Immature natural killer cell (primary cell): ENCODE results near the gene RANBP1. TPM values are rescaled to one million over a fixed set of nuclear protein-coding genes. Genes with fewer than 3 reads are reported as not detected.
"Not testable (repeated sequence)": the region's sequence is repeated elsewhere in the genome, so short reads cannot be mapped to it uniquely, and the experiment has no call there.

Experiments
- DNase-seq, 3 donors: peaks; one replicate each; pipeline ENCODE4 v3.0.0; 2022; ENCODE audit warnings: mixed read lengths in 1 of 3
- H3K27ac Mint-ChIP-seq, 6 donors: one replicate each; pipeline ENCODE4 v1.8.0; 2020; ENCODE audit warnings: mixed read lengths in 6 of 6, mild to moderate bottlenecking in 5 of 6, inconsistent platforms in 4 of 6, moderate library complexity in 3 of 6
- H3K27me3 Mint-ChIP-seq, 3 donors: one replicate each; pipeline ENCODE4 v1.8.0; 2020 to 2021; ENCODE audit warnings: low read depth in 3 of 3, mild to moderate bottlenecking in 3 of 3, mixed read lengths in 3 of 3, moderate library complexity in 3 of 3, inconsistent platforms in 1 of 3
- H3K36me3 Mint-ChIP-seq, 3 donors: one replicate each; pipeline ENCODE4 v1.8.0; 2020; ENCODE audit warnings: mixed read lengths in 3 of 3, inconsistent platforms in 2 of 3, mild to moderate bottlenecking in 2 of 3
- H3K4me1 Mint-ChIP-seq, 2 donors: one replicate each; pipeline ENCODE4 v1.8.0; 2020; ENCODE audit warnings: inconsistent platforms in 2 of 2, mild to moderate bottlenecking in 2 of 2, mixed read lengths in 2 of 2, moderate library complexity in 1 of 2
- H3K4me3 Mint-ChIP-seq, 5 donors: one replicate each; pipeline ENCODE4 v1.8.0; 2020; ENCODE audit warnings: mild to moderate bottlenecking in 5 of 5, mixed read lengths in 5 of 5, inconsistent platforms in 3 of 5, moderate library complexity in 3 of 5
- H3K9me3 Mint-ChIP-seq, 6 donors: one replicate each; pipeline ENCODE4 v1.8.0; 2020; ENCODE audit warnings: mild to moderate bottlenecking in 6 of 6, mixed read lengths in 6 of 6, inconsistent platforms in 4 of 6, moderate library complexity in 3 of 6
- polyA plus RNA-seq, 3 donors: library from polyadenylated mRNA; unstranded; fragments of 300-500 nt; fragmentation: Illumina TruSeq; gene quantifications; one replicate each; pipeline ENCODE4 v1.2.3, GENCODE V29; 2021

RANBP1 gene
- polyA plus RNA-seq, 3 donors from 2014 or later: 90.4 to 111 (median 92.4) TPM

DNA sequence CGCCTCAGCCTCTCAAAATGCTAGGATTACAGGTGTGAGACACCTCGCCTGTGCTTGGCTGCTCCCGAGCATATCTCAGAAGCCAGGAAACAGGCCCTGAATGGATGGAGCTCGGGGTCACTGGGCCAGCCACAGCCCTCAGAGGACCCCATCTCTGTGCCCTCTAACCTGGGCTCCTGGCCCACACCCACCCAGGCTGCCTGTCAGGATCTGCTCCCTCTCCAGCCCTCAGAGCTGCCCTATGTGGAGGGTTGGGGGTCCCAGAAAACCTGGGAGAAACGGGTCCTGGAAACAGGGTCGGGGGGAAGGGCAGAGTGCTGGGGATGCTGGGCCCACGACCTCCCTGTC is 40.1 kb downstream of the RANBP1 start:
- H3K36me3 Mint-ChIP-seq: no peaks in the 10 kb centered on the region
- no peak overlapping the region for H3K27ac Mint-ChIP-seq
- H3K27me3 Mint-ChIP-seq: peaks cover 5 to 10% (median 6%) of the 10 kb centered on the region in 3 donors
- no peak overlapping the region for H3K4me3 Mint-ChIP-seq
- peaks cover 0 to 2% of the 10 kb centered on the region in 2 donors for H3K4me1 Mint-ChIP-seq
- no peaks in the 10 kb centered on the region for H3K9me3 Mint-ChIP-seq
- DNase-seq: no peak

DNA sequence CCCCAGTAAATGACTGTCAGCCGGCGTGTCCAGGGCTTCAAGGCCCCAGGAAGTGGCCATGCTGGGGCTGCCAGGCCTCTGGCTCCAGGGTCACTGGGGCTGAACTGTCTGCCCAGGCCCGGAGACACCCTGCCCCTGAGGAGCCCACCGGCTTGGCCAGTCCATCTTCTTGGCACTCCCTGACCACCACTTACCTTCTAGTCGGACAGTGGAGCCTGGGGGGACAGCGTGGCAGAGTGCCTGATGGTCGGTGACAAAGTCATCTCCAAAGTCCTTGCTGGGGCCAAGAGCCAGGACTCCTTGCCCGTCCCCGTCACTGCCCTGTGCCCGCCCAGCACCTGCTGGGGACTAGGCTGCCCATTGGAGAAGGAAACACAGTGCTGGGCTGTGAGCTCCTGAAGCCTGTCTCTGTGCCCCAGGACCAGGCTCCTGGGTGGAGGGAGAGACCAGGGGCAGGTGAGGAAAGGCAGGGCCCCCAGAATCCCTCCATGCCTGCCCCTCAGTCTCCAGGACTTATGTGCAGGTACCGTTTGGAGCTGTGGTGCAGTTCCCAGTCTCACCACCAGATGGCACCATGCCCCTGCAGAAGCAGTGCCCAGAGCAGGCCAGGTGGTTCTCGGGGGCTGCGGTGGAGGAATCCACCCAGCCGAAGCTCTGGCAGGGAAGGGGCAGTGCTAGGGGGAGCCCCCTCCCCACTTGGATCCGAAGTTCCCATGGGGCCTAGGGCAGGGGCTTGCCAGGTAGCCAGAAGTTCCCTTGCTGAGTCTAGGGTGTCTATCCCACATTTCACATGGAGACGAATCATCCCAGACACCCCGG is 40.9 kb downstream of the RANBP1 start:
- no peaks in the 10 kb centered on the region for H3K36me3 Mint-ChIP-seq
- peaks cover 5 to 10% (median 6%) of the 10 kb centered on the region in 3 donors for H3K27me3 Mint-ChIP-seq
- H3K27ac Mint-ChIP-seq: no peak overlapping the region
- peak; percentile 80 to 81 (median 81) for DNase-seq
- H3K4me1 Mint-ChIP-seq: peaks cover 0 to 2% of the 10 kb centered on the region in 2 donors
- no peak overlapping the region for H3K4me3 Mint-ChIP-seq
- H3K9me3 Mint-ChIP-seq: no peaks in the 10 kb centered on the region

DNA sequence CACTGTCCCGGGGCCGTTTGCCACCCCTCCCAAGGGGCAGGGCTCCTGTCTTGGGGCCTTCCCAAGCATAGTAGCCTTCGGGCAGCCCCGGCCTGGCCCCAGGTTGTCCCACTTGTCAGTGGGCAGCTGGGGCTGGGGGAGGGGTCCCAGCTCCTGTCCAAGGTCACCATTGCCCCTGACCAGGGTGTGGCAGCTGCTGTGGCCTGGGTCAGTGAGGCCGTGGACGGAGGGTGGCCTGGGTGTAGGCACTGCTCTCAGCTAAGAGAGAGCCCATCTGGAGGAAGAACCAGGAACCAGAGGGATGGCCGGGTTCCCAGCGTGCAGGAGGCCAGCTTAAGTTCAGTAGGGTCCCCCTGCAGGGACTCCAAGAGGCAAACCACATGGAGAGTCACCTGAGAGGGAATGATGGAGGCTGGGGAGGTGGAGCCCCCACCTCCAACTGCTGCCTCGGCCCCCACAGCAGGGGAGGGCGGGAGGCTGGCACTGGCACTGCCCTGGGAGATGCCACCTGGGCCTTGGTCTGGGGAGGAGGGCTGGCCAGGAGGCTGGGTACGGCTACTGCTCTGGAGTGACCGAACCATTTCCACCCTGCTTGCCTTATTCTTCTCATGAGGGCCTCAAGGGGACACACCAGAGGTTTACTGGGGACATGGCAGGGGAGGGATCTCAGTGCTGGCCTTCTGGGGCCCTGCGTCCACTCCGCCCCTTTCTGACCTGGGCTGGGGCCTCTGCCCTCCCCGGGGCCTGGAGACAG is 41.7 kb downstream of the RANBP1 start:
- H3K27ac Mint-ChIP-seq: no peak overlapping the region
- peaks cover 0 to 2% of the 10 kb centered on the region in 2 donors for H3K4me1 Mint-ChIP-seq
- DNase-seq: no peak
- peaks cover 5 to 10% (median 6%) of the 10 kb centered on the region in 3 donors for H3K27me3 Mint-ChIP-seq
- no peaks in the 10 kb centered on the region for H3K36me3 Mint-ChIP-seq
- H3K9me3 Mint-ChIP-seq: no peaks in the 10 kb centered on the region
- no peak overlapping the region for H3K4me3 Mint-ChIP-seq

DNA sequence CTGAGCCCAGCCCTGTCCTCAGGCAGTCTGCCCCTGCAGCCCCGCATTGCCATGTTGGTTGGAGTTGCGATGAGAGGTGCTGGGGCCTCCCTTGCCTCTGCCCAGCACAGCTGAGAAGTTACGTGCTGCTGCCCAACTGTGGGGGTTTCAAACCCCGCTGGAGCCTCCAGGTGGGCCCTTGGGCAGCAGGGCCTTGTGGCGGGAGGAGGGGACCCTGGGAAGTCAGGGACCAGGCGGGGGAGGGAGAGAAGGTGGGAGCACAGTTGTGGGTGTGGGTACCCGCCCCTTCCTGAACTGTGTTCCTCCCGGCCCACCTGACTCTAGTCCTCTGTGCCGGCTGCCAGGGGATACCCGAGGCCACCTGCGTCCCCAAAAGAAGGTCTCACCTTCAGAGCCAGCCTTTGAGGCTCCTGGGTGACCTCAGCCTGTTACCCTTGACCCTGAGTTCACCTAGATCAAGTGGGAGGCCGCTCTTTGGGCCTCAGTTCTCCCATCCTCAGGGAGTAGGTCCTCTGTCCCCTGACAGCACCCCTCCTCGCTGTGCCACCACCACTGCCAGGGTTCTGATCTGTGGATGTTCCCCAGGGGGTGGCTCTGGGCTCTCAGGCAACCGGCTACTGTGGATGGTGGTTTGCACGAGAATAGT is 42.6 kb downstream of the RANBP1 start:
- Mint-ChIP-seq H3K4me1 (peaks cover 0 to 2% of the 10 kb centered on the region in 2 donors), H3K27me3 (peaks cover 5 to 10% (median 6%) of the 10 kb centered on the region in 3 donors), H3K4me3 (no peak overlapping the region), H3K27ac (no peak overlapping the region), H3K9me3 (no peaks in the 10 kb centered on the region), H3K36me3 (no peaks in the 10 kb centered on the region)
- no peak for DNase-seq

DNA sequence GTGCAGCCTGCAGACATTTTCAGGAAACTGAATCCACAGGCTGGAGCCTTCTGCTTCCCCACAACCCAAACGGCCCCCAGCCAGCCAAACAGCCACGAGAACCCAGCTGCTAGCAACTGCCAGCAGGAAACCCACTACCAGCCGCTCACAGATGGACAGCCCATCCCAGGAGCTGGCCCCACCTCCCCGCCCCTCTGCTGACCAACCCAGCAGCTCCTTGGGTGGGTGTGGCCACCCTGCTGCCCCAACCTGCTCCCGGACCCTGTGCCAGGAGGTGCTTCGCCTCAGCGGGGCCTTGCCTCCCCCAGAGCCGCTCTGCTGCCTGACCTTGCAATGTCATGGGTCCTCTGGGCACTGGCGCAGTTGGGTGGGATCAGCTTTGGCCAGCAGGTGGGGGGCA is 43.2 kb downstream of the RANBP1 start:
- Mint-ChIP-seq H3K36me3 (no peaks in the 10 kb centered on the region), H3K27ac (no peak overlapping the region), H3K9me3 (no peaks in the 10 kb centered on the region), H3K4me3 (no peak overlapping the region), H3K27me3 (peaks cover 4 to 12% (median 6%) of the 10 kb centered on the region in 3 donors), H3K4me1 (peaks cover 0 to 2% of the 10 kb centered on the region in 2 donors)
- DNase-seq: no peak

DNA sequence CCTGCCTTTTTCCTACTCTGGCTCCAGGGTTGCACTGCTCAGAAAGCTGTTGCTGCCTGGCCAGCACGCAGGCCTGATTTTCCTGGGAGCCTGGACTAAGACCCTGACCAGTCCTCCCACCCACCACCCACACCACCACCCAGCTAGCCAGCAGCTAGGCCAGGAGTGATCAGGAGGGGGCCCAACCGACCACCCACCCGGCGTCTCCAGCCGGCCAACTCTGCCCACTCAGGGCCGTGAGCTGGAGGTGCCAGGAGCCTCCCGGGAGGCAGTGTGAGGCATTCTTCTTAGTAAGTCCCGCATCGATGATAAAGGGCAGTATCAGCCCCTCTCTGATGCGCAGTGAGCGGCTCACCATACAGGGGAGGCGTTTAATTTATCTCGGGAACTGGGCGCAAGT is 43.6 kb downstream of the RANBP1 start:
- not testable (repeated sequence) for H3K27ac Mint-ChIP-seq, DNase-seq, H3K9me3 Mint-ChIP-seq, H3K36me3 Mint-ChIP-seq, H3K4me1 Mint-ChIP-seq, H3K4me3 Mint-ChIP-seq
- peaks cover 7 to 17% (median 10%) of the 10 kb centered on the region in 3 donors for H3K27me3 Mint-ChIP-seq

DNA sequence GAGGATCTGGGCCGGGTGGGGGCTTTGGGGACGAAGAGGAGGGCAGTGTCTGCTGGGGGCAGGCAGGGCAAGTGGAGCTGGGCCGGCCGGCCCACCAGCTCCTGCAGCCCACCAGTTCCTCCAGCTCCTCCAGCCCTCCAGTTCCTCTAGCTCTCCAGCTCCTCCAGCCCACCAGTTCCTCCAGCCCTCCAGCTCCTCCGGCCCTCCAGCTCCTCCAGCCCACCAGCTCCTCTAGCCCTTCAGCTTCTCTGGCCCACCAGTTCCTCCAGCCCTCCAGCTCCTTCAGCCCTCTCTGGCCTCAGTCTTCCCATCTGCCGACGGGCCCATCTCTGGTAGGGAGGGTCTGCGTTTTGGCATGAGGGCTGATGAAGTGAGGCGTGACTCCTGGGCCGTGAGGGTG is 44.1 kb downstream of the RANBP1 start:
- H3K36me3 Mint-ChIP-seq: no peaks in the 10 kb centered on the region
- DNase-seq: no peak
- H3K9me3 Mint-ChIP-seq: peaks cover 0 to 3% (median 0%) of the 10 kb centered on the region in 6 donors
- H3K27me3 Mint-ChIP-seq: peaks cover 8 to 18% (median 11%) of the 10 kb centered on the region in 3 donors
- peaks cover 0 to 4% of the 10 kb centered on the region in 2 donors for H3K4me1 Mint-ChIP-seq
- no peak overlapping the region for H3K4me3 Mint-ChIP-seq
- no peak overlapping the region for H3K27ac Mint-ChIP-seq

DNA sequence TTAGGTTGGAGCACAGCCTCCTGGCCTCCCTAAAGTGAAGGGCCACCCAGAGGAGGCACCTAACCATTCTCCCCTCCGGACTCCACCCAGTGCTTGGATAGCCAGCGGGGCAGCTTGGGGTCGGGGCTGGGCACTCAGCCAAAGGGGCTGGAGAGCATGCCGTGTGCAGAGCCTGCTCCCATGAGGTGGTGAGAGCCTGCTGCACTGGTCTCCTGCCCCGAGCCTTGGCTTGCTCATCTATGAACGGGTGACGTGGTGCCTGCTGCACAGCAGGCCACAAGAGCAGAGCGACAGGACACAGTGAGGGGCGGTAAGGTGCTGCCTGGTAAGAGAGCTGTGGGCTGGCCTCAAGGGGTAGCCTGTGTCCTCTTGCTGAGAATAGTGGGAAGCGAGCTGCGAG is 49.0 kb downstream of the RANBP1 start:
- Mint-ChIP-seq H3K4me1 (peaks cover 0 to 2% of the 10 kb centered on the region in 2 donors), H3K36me3 (no peaks in the 10 kb centered on the region), H3K27ac (no peak overlapping the region), H3K27me3 (peaks cover 5 to 12% (median 7%) of the 10 kb centered on the region in 3 donors), H3K9me3 (peaks cover 0 to 3% (median 0%) of the 10 kb centered on the region in 6 donors), H3K4me3 (no peak overlapping the region)
- DNase-seq: no peak

DNA sequence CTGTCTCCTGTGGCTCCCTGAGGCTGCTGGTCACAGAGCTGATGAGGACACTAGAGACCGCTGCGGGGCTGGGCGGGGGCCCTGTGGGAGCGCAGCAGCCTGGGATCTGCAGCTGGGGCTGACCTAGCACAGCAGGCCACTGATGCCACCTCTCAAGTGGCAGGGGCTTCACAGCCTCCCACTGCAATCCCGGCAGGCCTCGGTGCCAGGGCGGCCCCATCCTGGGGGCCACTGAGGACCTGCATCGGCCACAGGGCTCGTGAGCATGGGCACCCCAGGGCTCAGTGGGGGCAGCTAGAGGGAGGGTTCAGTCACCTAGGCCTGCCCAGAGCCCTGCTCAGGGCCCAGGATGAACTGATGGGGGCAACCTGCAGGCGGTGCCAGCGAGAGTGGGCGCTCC is 49.5 kb downstream of the RANBP1 start:
- H3K36me3 Mint-ChIP-seq: no peaks in the 10 kb centered on the region
- no peak for DNase-seq
- no peak overlapping the region for H3K27ac Mint-ChIP-seq
- peaks cover 5 to 11% (median 7%) of the 10 kb centered on the region in 3 donors for H3K27me3 Mint-ChIP-seq
- H3K4me3 Mint-ChIP-seq: no peak overlapping the region
- peaks cover 0 to 2% of the 10 kb centered on the region in 2 donors for H3K4me1 Mint-ChIP-seq
- H3K9me3 Mint-ChIP-seq: peaks cover 0 to 3% (median 0%) of the 10 kb centered on the region in 6 donors

DNA sequence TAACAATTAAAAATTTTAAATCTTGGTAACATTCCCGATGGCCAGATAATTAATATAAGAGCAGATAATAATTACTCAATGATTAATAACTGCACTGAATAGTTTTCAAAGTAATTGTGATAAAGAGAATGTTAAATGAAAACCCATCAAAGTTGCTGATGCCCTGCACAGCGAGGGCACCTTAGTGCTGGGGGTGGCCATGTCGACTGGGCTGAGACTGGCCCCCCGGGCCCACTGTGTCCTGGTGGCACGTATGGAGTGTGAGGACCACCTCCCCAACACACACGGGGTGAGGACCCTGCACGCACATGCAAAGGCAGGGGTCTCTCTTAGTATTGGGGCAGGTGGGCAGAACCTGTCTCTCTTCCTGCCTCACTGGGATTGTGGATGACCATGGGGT is 50.0 kb downstream of the RANBP1 start:
- H3K4me1 Mint-ChIP-seq: peaks cover 0 to 2% of the 10 kb centered on the region in 2 donors
- no peaks in the 10 kb centered on the region for H3K36me3 Mint-ChIP-seq

DNA sequence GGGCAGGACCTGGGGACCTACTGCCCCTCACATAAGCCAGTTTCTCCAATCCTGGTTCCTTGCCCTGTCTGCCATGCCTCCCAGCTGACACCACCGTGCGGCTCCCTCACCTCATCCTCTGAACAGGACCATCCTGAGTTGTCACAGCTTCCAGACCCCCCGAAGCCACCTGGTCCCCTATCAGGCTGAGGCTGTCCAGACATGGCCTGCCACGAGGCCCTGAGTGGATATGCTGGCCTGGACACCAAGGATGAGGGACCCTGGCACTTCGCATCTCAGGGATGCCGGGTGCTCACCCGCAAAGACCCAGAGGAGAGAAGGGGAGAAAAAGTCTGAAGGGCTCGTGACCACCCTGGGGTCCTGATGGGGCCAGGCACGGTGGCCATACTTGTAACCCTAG is 50.8 kb downstream of the RANBP1 start:
- H3K27me3 Mint-ChIP-seq: peaks cover 5 to 11% (median 7%) of the 10 kb centered on the region in 3 donors
- peaks cover 0 to 3% (median 0%) of the 10 kb centered on the region in 6 donors for H3K9me3 Mint-ChIP-seq
- no peak overlapping the region for H3K27ac Mint-ChIP-seq
- H3K4me3 Mint-ChIP-seq: no peak overlapping the region
- H3K36me3 Mint-ChIP-seq: no peaks in the 10 kb centered on the region
- no peak for DNase-seq
- peaks cover 0 to 2% of the 10 kb centered on the region in 2 donors for H3K4me1 Mint-ChIP-seq

More for the DNA sequence above, 50.0 kb downstream of the RANBP1 start:
- Mint-ChIP-seq H3K27ac (no peak overlapping the region), H3K4me3 (no peak overlapping the region), H3K27me3 (peaks cover 5 to 11% (median 7%) of the 10 kb centered on the region in 3 donors), H3K9me3 (peaks cover 0 to 3% (median 0%) of the 10 kb centered on the region in 6 donors)
- DNase-seq: no peak

DNA sequence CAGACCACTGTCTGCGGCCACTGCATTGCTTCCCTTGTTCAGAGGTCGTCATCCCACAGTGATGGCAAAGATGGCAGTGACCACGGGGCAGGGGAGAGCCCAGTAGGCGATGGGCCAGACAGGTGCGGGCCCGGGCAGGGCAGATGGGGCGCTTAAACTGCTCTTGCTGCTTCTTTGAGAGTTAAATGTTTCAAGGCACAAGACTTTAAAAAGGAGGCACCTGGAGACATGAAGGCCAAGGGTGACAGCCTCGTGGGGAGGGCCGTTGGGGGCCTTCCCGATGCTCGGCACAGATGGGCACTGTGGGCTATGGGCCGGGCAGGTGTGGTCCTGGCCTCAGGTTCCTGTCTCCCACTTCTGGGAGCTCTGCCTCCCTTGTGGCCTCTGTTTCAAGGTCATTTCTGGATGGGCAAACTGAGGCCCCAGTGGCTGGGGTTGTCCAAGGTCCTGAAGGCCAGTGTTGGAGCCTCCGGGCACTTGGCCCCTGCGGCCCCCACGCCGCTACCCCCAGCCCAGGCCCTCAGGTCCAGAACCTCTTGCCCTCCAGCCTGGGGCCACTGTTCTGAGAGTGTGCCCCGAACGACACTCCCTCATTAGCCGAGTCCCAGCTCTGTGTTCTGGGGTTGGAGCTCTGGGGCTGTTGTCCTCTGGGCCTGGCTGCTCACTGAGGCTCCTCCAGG is 51.9 kb downstream of the RANBP1 start:
- H3K36me3 Mint-ChIP-seq: no peaks in the 10 kb centered on the region
- H3K4me1 Mint-ChIP-seq: peaks cover 0 to 2% of the 10 kb centered on the region in 2 donors
- no peak overlapping the region for H3K27ac Mint-ChIP-seq
- H3K9me3 Mint-ChIP-seq: peaks cover 0 to 3% (median 0%) of the 10 kb centered on the region in 6 donors
- no peak for DNase-seq
- peaks cover 7 to 11% (median 7%) of the 10 kb centered on the region in 3 donors for H3K27me3 Mint-ChIP-seq
- H3K4me3 Mint-ChIP-seq: no peak overlapping the region

DNA sequence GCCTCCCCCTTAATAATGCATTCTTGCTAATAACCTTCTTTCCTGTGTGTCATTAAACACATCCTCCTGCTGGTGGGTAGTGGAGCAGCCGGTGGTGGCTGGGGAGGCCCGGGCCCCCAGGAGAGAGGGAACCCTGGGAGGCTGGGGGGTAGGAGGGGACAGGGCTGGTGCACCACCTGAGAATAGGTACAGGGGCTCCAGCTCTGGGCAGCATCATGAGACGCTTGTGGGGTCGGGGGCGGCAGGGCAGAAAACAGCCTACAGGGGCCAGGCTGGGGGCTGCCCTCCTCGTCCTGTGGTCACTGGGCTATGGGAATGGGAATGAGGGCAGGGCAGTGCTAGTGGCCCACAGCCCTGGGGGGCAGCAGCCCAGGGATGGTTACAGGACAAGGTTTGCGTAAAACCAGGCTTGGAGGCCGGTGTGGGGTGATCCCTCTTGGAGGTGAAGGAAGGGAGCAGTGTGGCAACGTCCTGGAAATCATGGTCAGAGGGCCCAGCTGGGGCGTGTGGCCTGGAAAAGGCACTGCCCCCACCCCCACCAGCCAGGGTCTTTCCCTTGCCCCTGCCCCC is 53.4 kb downstream of the RANBP1 start:
- DNase-seq: no peak
- H3K27ac Mint-ChIP-seq: no peak overlapping the region
- H3K27me3 Mint-ChIP-seq: peaks cover 3 to 7% (median 5%) of the 10 kb centered on the region in 3 donors
- H3K4me3 Mint-ChIP-seq: no peak overlapping the region
- no peaks in the 10 kb centered on the region for H3K36me3 Mint-ChIP-seq
- H3K4me1 Mint-ChIP-seq: peaks cover 0 to under 1% of the 10 kb centered on the region in 2 donors
- peaks cover 0 to under 1% (median 0%) of the 10 kb centered on the region in 6 donors for H3K9me3 Mint-ChIP-seq
